ENCODE results near the gene RPRD1B.

RPRD1B gene

GRCh38 chr20:38033330-38034107 is at the start of gene RPRD1B, which contains the start of gene TTI1:
Gene RPRD1B (plus strand): TSS chr20:38033746. CDS start chr20:38033948, 202 bp downstream.
Gene TTI1 (minus strand): TSS chr20:38033456. CDS start chr20:38013816, 19,640 bp downstream.
- peak; percentile 4 to 76 for DNase-seq

- no peak for DNase-seq
Measured at GRCh38 chr20:37984018-37984785, 49.3 kb upstream of the RPRD1B start.

- no peak for DNase-seq
Measured at GRCh38 chr20:37986044-37986858, 47.3 kb upstream of the RPRD1B start.

GRCh38 chr20:37986873-37987601 is 46.5 kb upstream of the RPRD1B start:
- peak in 1 of 2 experiments; percentile 15 for DNase-seq

GRCh38 chr20:37987602-37988290 is 45.8 kb upstream of the RPRD1B start:
- DNase-seq, result no peak

GRCh38 chr20:37988306-37988954 is 45.1 kb upstream of the RPRD1B start:
- DNase-seq, result no peak

GRCh38 chr20:37989601-37990295 is 43.8 kb upstream of the RPRD1B start:
- peak in 1 of 2 experiments; percentile 29 for DNase-seq

GRCh38 chr20:37990571-37991151 is 42.9 kb upstream of the RPRD1B start:
- no peak for DNase-seq

- DNase-seq, result no peak
Measured at GRCh38 chr20:37991157-37991866, 42.2 kb upstream of the RPRD1B start.

GRCh38 chr20:37991908-37992307 is 41.6 kb upstream of the RPRD1B start:
- DNase-seq, result no peak

GRCh38 chr20:37992802-37993409 is 40.6 kb upstream of the RPRD1B start:
- no peak for DNase-seq

- no peak for DNase-seq
Measured at GRCh38 chr20:37994512-37994911, 39.0 kb upstream of the RPRD1B start.

GRCh38 chr20:37995856-37996605 is 37.5 kb upstream of the RPRD1B start:
- DNase-seq, result peak in 1 of 2 experiments; percentile 42

GRCh38 chr20:37997516-37997915 is 36.0 kb upstream of the RPRD1B start:
- DNase-seq, result no peak

- no peak for DNase-seq
Measured at GRCh38 chr20:37999526-38000263, 33.9 kb upstream of the RPRD1B start.

GRCh38 chr20:38000293-38000692 is 33.3 kb upstream of the RPRD1B start:
- DNase-seq, result no peak

- no peak for DNase-seq
Measured at GRCh38 chr20:38001173-38001875, 32.2 kb upstream of the RPRD1B start.
